Lung (tissue), 12 donors: Measurements from ENCODE around the gene C4orf36. TPM values are rescaled to one million over a fixed set of nuclear protein-coding genes. Genes with fewer than 3 reads are reported as not detected.
A peak's percentile ranks its signal among the peaks of the same experiment; 100 is the strongest.

Experiments
- ATAC-seq: fragments of 200-7000 bp; cut with Tn5 transposase; one replicate; pipeline ENCODE4 v1.9.1; 2020; ENCODE audit warnings: moderate number of reproducible peaks; ENCODE audit not compliant: insufficient read depth, low FRiP score
- DNase-seq, 3 donors: peaks; one replicate each; pipeline ENCODE4 v3.0.0-alpha.2; 2013 to 2017
- H3K27ac ChIP-seq, 2 donors: one replicate each; pipeline ENCODE4 v1.5.1; 2013; ENCODE audit warnings: mild to moderate bottlenecking in 2 of 2, moderate library complexity in 2 of 2, control low read depth in 1 of 2, inconsistent platforms in 1 of 2, low read depth in 1 of 2, low read length in 1 of 2
- H3K27me3 ChIP-seq, 3 donors: one replicate each; pipeline ENCODE4 v1.5.1; 2013; ENCODE audit warnings: low read length in 2 of 3; ENCODE audit not compliant: control insufficient read depth in 3 of 3, insufficient read depth in 3 of 3
- H3K36me3 ChIP-seq, 4 donors: one replicate each; pipeline ENCODE4 v1.5.1; 2013; ENCODE audit warnings: low read length in 4 of 4, mild to moderate bottlenecking in 1 of 4, moderate library complexity in 1 of 4; ENCODE audit not compliant: control insufficient read depth in 4 of 4, insufficient read depth in 4 of 4
- H3K4me1 ChIP-seq, 5 donors: one replicate each; pipeline ENCODE4 v1.5.1; 2013; ENCODE audit warnings: low read length in 5 of 5, mild to moderate bottlenecking in 2 of 5, moderate library complexity in 1 of 5; ENCODE audit not compliant: control insufficient read depth in 5 of 5, insufficient read depth in 5 of 5
- H3K4me3 ChIP-seq: one replicate; pipeline ENCODE4 v1.5.1; 2013; ENCODE audit warnings: mild to moderate bottlenecking, control low read depth, moderate library complexity
- H3K9ac ChIP-seq, 2 donors: one replicate each; pipeline ENCODE4 v1.5.1; 2013; ENCODE audit warnings: low read length in 2 of 2, control low read depth in 1 of 2; ENCODE audit not compliant: insufficient read depth in 1 of 2
- H3K9me3 ChIP-seq, 4 donors: one replicate each; pipeline ENCODE4 v1.5.1; 2013; ENCODE audit warnings: low read length in 3 of 4, mild to moderate bottlenecking in 1 of 4, moderate library complexity in 1 of 4; ENCODE audit not compliant: control insufficient read depth in 4 of 4, insufficient read depth in 3 of 4
- CTCF ChIP-seq: IDR thresholded peaks from 2 replicates; pipeline ENCODE4 v1.5.1; 2012; ENCODE audit warnings: mild to moderate bottlenecking; ENCODE audit errors: control extremely low read depth, extremely low read depth
- WGBS, 2 donors: extraction: QIAGEN DNeasy Blood & Tissue Kit; methylation state at CpG; one replicate each; pipeline ENCODE4 v1.1.7; 2013; 5-methylcytosine and 5-hydroxymethylcytosine counted together
- polyA plus RNA-seq, 2 donors: library from polyadenylated mRNA; stranded (reverse); fragments of 200-250 nt; gene quantifications; one replicate each; pipeline ENCODE4 v1.2.1, GENCODE V29; 2013
- total RNA-seq, 2 donors: library from RNA; depleted of rRNA in 1 of 2; stranded (reverse); fragments of >200 nt in 1 of 2; gene quantifications; one replicate each; pipeline ENCODE4 v1.2.1, GENCODE V29; 2014 to 2021
- donor health status: control.
- donor health status: control.
- donor health status: Bipolar disorder and iron deficiency.
- donor health status: healthy.
- donor health status: DM: yes; HTN: yes; CAD: no.

The C4orf36 gene
- total and polyA plus RNA-seq, 4 donors, result 0.61 to 3.3 (median 1.4) TPM

DNA sequence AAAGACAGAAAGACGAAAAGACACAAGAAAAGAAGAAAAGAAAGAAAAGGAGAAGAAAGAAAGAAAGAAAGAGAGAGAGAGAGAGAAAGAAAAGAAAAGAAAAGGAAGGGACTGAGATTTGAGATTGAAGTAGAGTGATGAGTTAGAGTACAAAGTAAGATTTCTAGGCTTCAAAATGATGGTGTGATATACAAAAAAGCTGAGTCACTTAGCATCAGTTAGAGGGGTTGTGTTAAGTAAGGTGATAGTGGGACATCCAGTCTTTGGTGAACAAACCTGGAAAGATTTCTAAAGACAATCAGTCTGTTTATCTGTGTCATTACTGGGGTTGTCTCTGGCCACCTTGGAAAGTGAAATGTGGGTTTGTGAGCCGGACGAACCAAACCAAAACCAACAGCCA, 56.5 kb downstream of the C4orf36 start:
- DNase-seq (no peak), ATAC-seq (no peak)
- Histone ChIP-seq H3K4me3 (no peak overlapping the region), H3K27me3 (no peaks in the 10 kb centered on the region), H3K9me3 (peaks cover 0 to 2% (median 0%) of the 10 kb centered on the region in 4 donors), H3K27ac (no peak overlapping the region), H3K4me1 (peaks cover 0 to 51% (median 0%) of the 10 kb centered on the region in 5 donors), H3K9ac (no peak overlapping the region), H3K36me3 (peaks cover 0 to 4% (median 0%) of the 10 kb centered on the region in 4 donors)
- WGBS, 2 donors, result 55 to 81% methylated on average over 3 of the region's 3 CpGs
- TF ChIP-seq CTCF, result no peak

DNA sequence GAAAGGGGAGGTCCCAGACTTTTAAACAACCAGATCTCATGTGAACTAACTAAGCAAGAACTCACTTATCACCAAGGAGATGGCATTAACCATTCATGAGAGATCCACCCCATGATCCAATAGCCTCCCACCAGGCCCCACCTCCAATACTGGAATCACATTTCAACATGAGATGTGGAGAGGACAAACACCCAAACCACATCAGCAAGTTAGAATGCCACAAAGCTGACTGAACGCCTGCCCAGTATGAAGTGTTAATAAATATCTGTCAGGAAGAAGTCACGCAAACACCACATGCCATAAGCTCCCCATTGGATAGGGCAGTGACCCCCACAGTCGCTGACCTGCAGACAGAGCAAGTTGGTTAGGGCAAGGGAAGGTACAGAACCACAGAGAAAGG, 57.3 kb downstream of the C4orf36 start:
- Histone ChIP-seq H3K9ac (no peak overlapping the region), H3K27me3 (no peaks in the 10 kb centered on the region), H3K9me3 (peaks cover 0 to 2% (median 0%) of the 10 kb centered on the region in 4 donors), H3K36me3 (peaks cover 0 to 4% (median 0%) of the 10 kb centered on the region in 4 donors), H3K4me1 (peaks cover 0 to 51% (median 0%) of the 10 kb centered on the region in 5 donors), H3K27ac (no peak overlapping the region), H3K4me3 (no peak overlapping the region)
- ATAC-seq (peak; percentile 32), DNase-seq (no peak)
- no peak for TF ChIP-seq CTCF
- 75 to 81% methylated on average over 3 of the region's 3 CpGs for WGBS, 2 donors

- peak in 1 of 3 donors; percentile 61 for DNase-seq
- WGBS, 2 donors, result 86 to 91% methylated on average over 1 of the region's 1 CpG
- TF ChIP-seq CTCF, result no peak
- Histone ChIP-seq H3K4me3 (no peak overlapping the region), H3K36me3 (peaks cover 0 to 4% (median 0%) of the 10 kb centered on the region in 4 donors), H3K27me3 (no peaks in the 10 kb centered on the region), H3K27ac (no peak overlapping the region), H3K4me1 (peaks cover 0 to 42% (median 0%) of the 10 kb centered on the region in 5 donors), H3K9ac (no peak overlapping the region), H3K9me3 (peaks cover 0 to 2% (median 0%) of the 10 kb centered on the region in 4 donors)
- ATAC-seq, result no peak
These were observed 58.6 kb downstream of the C4orf36 start for GRCh38 chr4:86833615-86834014.
